Measurements from ENCODE around the gene ALDH1L1.
A peak's percentile ranks its signal among the peaks of the same experiment; 100 is the strongest.

The ALDH1L1 gene
- total RNA-seq: 0 reads per million in 2 donors

- peak; percentile 10 for DNase-seq
Observed at GRCh38 chr3:126180477-126181397, at the start of gene ALDH1L1. ALDH1L1 (minus strand) TSS chr3:126180586; CDS start chr3:126160979, 19,607 bp downstream.

- no peak for DNase-seq
Observed at GRCh38 chr3:126226374-126226773, 46.0 kb upstream of the ALDH1L1 start.

GRCh38 chr3:126216416-126216815 lies 36.0 kb upstream of the ALDH1L1 start:
- no peak for DNase-seq

GRCh38 chr3:126213379-126214028 lies 33.1 kb upstream of the ALDH1L1 start:
- DNase-seq: no peak

- DNase-seq: no peak
Observed at GRCh38 chr3:126212620-126213378, 32.4 kb upstream of the ALDH1L1 start.

- no peak for DNase-seq
Observed at GRCh38 chr3:126212250-126212619, 31.8 kb upstream of the ALDH1L1 start.

- no peak for DNase-seq
Observed at GRCh38 chr3:126211569-126211968, 31.2 kb upstream of the ALDH1L1 start.

- no peak for DNase-seq
Observed at GRCh38 chr3:126210606-126211005, 30.2 kb upstream of the ALDH1L1 start.

DNA sequence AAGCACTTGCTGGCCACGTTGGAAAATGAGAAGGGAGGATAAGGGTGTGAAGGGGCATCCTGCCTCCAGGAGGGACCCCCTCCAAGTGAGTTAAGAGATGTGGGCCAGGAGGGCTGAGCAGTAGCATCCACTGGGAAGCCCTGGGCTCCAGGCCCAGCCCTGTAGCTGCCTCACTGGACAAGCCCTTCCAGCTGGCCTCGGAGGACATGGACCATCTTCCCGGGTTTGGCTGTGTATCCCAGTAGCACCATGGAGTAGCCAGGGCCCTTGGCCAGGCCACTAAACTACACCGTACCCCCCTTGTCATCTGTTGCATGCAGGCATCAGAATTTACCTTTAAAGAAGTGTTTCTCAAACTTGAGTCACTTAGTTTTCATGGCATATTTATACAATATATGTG lies 29.4 kb upstream of the ALDH1L1 start:
- no peak for DNase-seq

GRCh38 chr3:126208606-126209256 lies 28.3 kb upstream of the ALDH1L1 start:
- no peak for DNase-seq

- no peak for DNase-seq
Observed at GRCh38 chr3:126208182-126208581, 27.8 kb upstream of the ALDH1L1 start.

DNA sequence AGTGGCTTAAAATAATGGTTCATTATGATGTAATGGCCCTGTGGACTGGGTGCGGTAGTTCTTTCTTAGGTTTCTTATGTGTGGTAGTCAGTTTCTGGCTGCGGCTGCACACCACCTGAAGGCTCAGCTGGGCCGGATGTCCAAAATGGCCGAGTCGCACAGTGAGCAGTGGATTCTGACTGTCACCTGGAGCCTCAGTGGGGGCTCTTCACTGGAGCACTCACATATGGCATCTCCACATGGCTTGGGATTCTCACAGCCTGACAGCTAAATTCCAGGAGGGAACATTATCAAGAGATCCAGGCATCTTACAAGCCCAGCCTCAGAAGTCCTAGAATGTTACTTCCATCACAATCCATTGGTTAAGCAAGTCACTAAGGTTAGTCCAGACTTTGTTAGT lies 26.8 kb upstream of the ALDH1L1 start:
- DNase-seq: no peak

DNA sequence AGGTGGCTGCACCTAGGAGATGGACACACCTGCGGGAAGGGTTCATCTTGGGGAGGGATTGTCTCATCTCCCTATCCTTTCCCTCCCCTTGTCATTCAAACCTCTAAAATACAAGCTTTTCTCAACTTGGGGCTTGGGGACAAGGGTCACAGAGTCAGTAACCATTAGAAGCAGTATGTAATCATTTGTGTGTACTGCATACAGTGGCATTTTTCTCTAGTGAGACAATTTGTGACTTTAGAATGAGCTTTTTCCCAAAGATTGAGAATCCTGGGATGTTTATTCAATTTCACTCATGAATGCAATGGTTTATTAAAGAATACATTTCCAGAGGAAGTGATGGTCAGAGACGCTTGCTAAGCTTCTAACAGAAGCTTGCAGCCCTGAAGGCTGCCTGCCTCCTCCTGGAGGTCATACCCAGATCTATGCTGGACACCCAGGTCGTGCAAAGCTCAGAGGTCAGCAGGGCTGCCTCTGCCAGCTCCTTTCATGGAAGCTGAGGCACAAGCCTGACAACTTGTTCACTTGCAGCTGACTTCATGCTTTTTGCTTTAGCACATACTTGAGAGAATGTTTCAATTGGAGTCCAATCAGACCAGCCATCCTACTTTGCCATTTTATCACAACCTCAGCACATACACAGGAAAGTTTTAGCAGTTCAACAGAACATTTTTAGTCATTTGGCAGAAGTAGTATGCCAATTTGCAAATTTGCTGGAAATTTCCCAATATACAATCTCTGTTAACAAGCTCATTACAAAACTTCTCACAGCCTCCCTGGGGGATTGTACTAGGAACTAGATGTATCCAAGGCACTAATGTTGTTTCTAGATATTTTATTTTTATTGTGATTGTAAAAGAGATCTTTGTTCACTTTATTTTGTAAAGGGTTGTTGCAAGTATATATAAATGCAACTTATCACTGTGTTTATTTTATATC lies 25.6 kb upstream of the ALDH1L1 start:
- DNase-seq: no peak

DNA sequence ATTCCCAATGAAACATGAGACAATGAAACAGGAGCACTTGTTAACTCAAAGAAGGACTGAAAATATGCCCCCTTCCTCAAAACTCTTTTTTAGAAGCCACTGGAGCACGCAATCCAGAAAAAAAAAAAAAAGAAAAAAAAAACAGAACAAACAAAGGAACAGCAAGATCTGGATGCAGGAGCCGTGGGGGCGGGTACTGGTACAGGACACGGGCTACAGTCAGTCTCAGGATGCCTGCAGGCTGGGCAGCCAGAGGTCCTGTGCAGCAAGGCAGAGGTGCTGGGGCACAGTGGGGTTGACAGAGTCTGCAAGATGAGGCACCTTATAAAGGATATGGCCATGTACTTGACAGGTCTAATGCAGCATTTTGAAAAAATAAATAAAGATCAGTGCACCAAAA lies 22.3 kb upstream of the ALDH1L1 start:
- no peak for DNase-seq

- no peak for DNase-seq
Observed at GRCh38 chr3:126202276-126202675, 21.9 kb upstream of the ALDH1L1 start.

DNA sequence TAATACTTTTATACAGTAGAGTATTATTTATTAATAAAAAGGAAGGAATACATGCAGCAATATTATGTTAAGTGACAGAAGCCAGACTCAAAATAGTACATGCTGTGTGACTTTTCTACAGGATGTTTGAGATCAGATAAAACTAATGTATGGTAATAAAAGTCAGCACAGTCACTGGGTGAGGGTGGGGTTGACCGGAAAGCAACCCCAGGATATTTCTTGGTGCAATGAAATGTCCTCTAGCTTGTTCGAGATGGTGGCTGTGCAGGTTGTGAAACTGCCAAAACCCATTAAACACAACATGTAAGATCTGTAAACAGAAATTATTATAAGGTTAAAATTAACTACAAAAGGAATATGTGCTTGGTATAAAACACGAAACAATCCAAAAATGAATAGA lies 20.8 kb upstream of the ALDH1L1 start:
- no peak for DNase-seq

GRCh38 chr3:126200534-126200933 lies 20.1 kb upstream of the ALDH1L1 start:
- DNase-seq: no peak

DNA sequence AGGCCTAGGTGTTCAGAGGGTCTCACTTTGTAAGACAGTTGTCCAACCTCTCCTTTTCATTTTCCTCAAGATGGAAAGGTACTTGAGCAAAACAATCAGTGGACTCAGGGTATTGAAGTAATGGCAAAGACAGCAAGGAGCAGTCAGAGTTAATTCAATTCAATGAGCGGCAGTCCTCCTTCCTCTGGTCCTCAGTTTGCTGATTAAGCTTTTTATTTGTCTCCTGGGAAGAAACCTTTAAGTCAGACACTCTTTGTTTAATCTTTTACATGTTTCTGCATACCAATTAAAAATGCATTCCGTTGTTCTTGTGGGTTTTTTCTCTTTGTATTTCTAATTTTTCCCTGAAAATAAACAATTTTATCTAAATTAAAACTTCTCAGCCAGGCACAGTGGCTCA lies 18.9 kb upstream of the ALDH1L1 start:
- no peak for DNase-seq

DNA sequence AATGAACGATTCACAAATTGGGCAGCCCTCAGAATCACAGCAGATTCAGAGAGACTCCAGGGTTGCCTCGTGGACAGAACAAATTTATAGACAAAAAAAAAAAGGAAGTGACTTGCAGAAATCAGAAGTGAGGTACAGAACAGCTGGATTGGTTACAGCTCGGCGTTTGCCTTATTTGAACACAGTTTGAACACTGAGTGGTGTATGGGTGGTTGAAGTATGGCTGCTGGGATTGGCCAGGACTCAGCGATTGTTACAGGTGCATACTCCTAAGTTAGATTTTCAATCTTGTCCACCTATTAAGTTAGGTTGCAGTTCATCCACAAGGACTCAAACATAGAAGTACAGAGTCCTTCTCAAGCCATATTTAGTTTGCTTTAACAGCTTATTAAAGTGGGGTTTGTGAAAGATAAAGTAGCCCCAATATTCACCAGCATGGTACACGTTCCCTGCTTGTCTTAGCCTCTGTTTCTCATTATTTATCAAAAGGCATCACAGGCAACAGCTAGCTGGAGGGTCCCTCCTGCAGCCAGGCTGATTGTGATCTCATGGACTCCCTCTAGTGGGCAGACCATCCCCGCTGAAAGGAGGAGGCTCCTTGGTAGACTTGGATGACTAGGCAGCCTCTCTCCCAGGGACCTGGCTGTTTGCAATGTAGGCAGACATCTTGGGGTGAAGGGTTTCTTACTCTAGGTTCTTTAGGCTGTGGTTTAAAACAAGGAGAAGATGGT lies 17.6 kb upstream of the ALDH1L1 start:
- no peak for DNase-seq

DNA sequence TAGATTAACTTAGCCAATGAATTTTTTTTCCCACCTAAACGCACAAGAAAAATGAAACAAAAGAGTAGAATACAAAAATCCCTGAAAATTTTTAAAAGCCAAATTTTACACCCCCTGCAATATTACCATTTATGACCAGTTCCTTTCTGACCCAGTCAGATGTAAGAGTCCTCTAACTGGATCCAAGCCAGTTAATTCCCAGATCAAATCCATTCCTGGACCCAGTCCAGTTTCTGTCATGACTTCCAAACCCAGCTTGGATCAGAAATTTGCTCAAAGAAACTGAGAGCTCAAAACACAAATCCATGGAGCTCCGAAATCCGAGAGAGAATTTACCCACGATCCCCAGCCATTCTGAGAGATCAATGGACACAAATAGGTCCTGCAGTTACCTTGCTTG lies 17.0 kb upstream of the ALDH1L1 start:
- no peak for DNase-seq

GRCh38 chr3:126194713-126195305 lies 14.4 kb upstream of the ALDH1L1 start:
- DNase-seq: no peak

Data from activated gamma-delta T cell (primary cell).